ENCODE data around the gene SHROOM3.

DNA sequence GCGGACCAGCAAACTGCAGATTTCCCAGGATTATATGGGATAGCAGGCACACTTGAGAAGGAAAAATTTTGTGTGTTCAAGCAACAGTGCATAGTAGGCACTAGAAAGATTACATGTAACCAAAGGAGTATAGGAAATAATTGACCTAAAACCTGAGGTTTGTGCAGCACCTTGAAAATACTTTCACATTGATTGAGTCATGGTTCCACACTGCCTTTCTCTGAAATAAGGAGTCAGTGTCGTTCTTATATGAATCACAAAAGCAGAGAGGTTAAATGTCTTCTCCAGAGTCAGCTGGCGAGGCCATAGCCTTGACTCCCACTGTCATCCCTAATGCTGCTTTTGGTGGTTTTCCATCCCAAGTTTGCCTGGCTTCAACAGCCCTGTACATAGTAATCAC, 324.0 kb downstream of the SHROOM3 start:
- TF ChIP-seq, protein P1, sequence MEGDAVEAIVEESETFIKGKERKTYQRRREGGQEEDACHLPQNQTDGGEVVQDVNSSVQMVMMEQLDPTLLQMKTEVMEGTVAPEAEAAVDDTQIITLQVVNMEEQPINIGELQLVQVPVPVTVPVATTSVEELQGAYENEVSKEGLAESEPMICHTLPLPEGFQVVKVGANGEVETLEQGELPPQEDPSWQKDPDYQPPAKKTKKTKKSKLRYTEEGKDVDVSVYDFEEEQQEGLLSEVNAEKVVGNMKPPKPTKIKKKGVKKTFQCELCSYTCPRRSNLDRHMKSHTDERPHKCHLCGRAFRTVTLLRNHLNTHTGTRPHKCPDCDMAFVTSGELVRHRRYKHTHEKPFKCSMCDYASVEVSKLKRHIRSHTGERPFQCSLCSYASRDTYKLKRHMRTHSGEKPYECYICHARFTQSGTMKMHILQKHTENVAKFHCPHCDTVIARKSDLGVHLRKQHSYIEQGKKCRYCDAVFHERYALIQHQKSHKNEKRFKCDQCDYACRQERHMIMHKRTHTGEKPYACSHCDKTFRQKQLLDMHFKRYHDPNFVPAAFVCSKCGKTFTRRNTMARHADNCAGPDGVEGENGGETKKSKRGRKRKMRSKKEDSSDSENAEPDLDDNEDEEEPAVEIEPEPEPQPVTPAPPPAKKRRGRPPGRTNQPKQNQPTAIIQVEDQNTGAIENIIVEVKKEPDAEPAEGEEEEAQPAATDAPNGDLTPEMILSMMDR (conservative IDR thresholded peaks at IDR 0.05 in 1 of 2, IDR thresholded peaks at IDR 0.05 in 1 of 2; ENCODE audit: extremely low read depth in 1 of 2, insufficient read depth in 1 of 2, low read depth in 1 of 2, low read length in 2 of 2) = no peak
- TF ChIP-seq EZH2 (IDR thresholded peaks at IDR 0.05; ENCODE audit: borderline replicate concordance, low read length) = no peak

All from mammary epithelial cell (primary cell).